Mesenchymal stem cell (in vitro differentiated cells and primary cell): Measurements from ENCODE around the gene SARDH.
A peak's percentile ranks its signal among the peaks of the same experiment; 100 is the strongest.
"Not testable (repeated sequence)": the region's sequence is repeated elsewhere in the genome, so short reads cannot be mapped to it uniquely, and the experiment has no call there.

ENCODE experiments used
- DNase-seq: peaks from one replicate; pipeline ENCODE4 v3.0.0-alpha.2; 2013
- H2AFZ ChIP-seq: one replicate; pipeline ENCODE4 v1.6.1; 2013; ENCODE audit warnings: low read depth, mild to moderate bottlenecking, control low read depth, inconsistent platforms, low read length, moderate library complexity
- H2AK5ac ChIP-seq: 2 replicates; pipeline ENCODE4 v1.6.1; 2013; ENCODE audit warnings: low read length, moderate library complexity, mild to moderate bottlenecking, inconsistent platforms; ENCODE audit not compliant: severe bottlenecking
- H2BK120ac ChIP-seq: one replicate; pipeline ENCODE4 v1.6.1; 2013; ENCODE audit warnings: low read depth, mild to moderate bottlenecking, inconsistent platforms, low read length, moderate library complexity
- H2BK12ac ChIP-seq, 2 experiments: one replicate each; pipeline ENCODE4 v1.6.1; 2013; ENCODE audit warnings: inconsistent platforms in 2 of 2, low read length in 2 of 2, mild to moderate bottlenecking in 2 of 2, moderate library complexity in 2 of 2, control low read depth in 1 of 2
- H2BK15ac ChIP-seq: one replicate; pipeline ENCODE4 v1.6.1; 2013; ENCODE audit warnings: mild to moderate bottlenecking, low read depth, inconsistent platforms; ENCODE audit not compliant: poor library complexity, severe bottlenecking
- H2BK5ac ChIP-seq: 2 replicates; pipeline ENCODE4 v1.6.1; 2013; ENCODE audit warnings: low read depth, mild to moderate bottlenecking, low read length, control low read depth, inconsistent platforms; ENCODE audit not compliant: poor library complexity, severe bottlenecking
- H3K14ac ChIP-seq, 2 experiments: one replicate each; pipeline ENCODE4 v1.6.1; 2013; ENCODE audit warnings: inconsistent platforms in 2 of 2, low read length in 2 of 2, control low read depth in 1 of 2, mild to moderate bottlenecking in 1 of 2, moderate library complexity in 1 of 2
- H3K18ac ChIP-seq, 2 experiments: one replicate each; pipeline ENCODE4 v1.6.1; 2013; ENCODE audit warnings: inconsistent platforms in 2 of 2, low read length in 2 of 2, control low read depth in 1 of 2, low read depth in 1 of 2, mild to moderate bottlenecking in 1 of 2
- H3K23ac ChIP-seq, 2 experiments: one replicate each; pipeline ENCODE4 v1.6.1; 2013; ENCODE audit warnings: inconsistent platforms in 2 of 2, low read length in 2 of 2, mild to moderate bottlenecking in 2 of 2, moderate library complexity in 2 of 2, control low read depth in 1 of 2
- H3K27ac ChIP-seq: 2 replicates; pipeline ENCODE4 v1.5.1; 2013; ENCODE audit warnings: mild to moderate bottlenecking, moderate library complexity, low read length, control low read depth, inconsistent platforms; ENCODE audit not compliant: poor library complexity, severe bottlenecking
- H3K27me3 ChIP-seq, 2 experiments: 2 replicates each; pipeline versions ENCODE4 v1.6.1 to v1.7.0; 2013; ENCODE audit warnings: low read length in 2 of 2, mild to moderate bottlenecking in 2 of 2, moderate library complexity in 2 of 2, control low read depth in 1 of 2, inconsistent platforms in 1 of 2; ENCODE audit not compliant: control insufficient read depth in 1 of 2, insufficient read depth in 1 of 2
- H3K36me3 ChIP-seq, 2 experiments: 2 replicates each; pipeline versions ENCODE4 v1.6.1 to v1.7.0; 2013; ENCODE audit warnings: low read length in 2 of 2, control low read depth in 1 of 2, inconsistent platforms in 1 of 2, low read depth in 1 of 2, mild to moderate bottlenecking in 1 of 2; ENCODE audit not compliant: insufficient read depth in 2 of 2, control insufficient read depth in 1 of 2
- H3K4ac ChIP-seq, 2 experiments: one replicate each; pipeline ENCODE4 v1.6.1; 2013; ENCODE audit warnings: inconsistent platforms in 2 of 2, low read length in 2 of 2, mild to moderate bottlenecking in 2 of 2, moderate library complexity in 2 of 2, control low read depth in 1 of 2, low read depth in 1 of 2
- H3K4me1 ChIP-seq: 2 replicates; pipeline ENCODE4 v1.6.1; 2013; ENCODE audit warnings: low read depth, low read length, control low read depth; ENCODE audit not compliant: control insufficient read depth, insufficient read depth
- H3K4me2 ChIP-seq: 2 replicates; pipeline ENCODE4 v1.6.1; 2013; ENCODE audit warnings: low read length, mild to moderate bottlenecking, inconsistent platforms; ENCODE audit not compliant: poor library complexity, severe bottlenecking
- H3K4me3 ChIP-seq, 2 experiments: 2 replicates each; pipeline versions ENCODE4 v1.5.1 to v1.7.0; 2013; ENCODE audit warnings: low read length in 2 of 2, mild to moderate bottlenecking in 2 of 2, control low read depth in 1 of 2, low read depth in 1 of 2; ENCODE audit not compliant: insufficient read depth in 1 of 2
- H3K79me1 ChIP-seq: replicated peaks from 2 replicates; pipeline ENCODE4 v1.6.1; 2013; ENCODE audit warnings: mild to moderate bottlenecking, control low read depth, low read length, inconsistent platforms; ENCODE audit not compliant: poor library complexity, severe bottlenecking
- H3K9ac ChIP-seq: 2 replicates; pipeline ENCODE4 v1.7.0; 2013; ENCODE audit warnings: mild to moderate bottlenecking, low read length, moderate library complexity
- H3K9me3 ChIP-seq: 2 replicates; pipeline ENCODE4 v1.7.0; 2013; ENCODE audit warnings: mild to moderate bottlenecking, low read length; ENCODE audit not compliant: control insufficient read depth
- H4K8ac ChIP-seq: one replicate; pipeline ENCODE4 v1.6.1; 2013; ENCODE audit warnings: inconsistent platforms, mild to moderate bottlenecking, low read length, moderate library complexity
- H4K91ac ChIP-seq: one replicate; pipeline ENCODE4 v1.6.1; 2013; ENCODE audit warnings: mild to moderate bottlenecking, low read length, inconsistent platforms
- WGBS: methylation state at CpG from one replicate; pipeline ENCODE4 v1.1.7; 2013; ENCODE audit warnings: mixed read lengths; 5-methylcytosine and 5-hydroxymethylcytosine counted together

The SARDH gene

GRCh38 chr9:133767625-133768024 is 29.5 kb upstream of the SARDH start:
- no peak for DNase-seq
- no peaks in the 10 kb centered on the region for H3K27me3 ChIP-seq
- H3K79me1 ChIP-seq, result peaks cover 38% of the 10 kb centered on the region
- H2BK15ac ChIP-seq, result no peak overlapping the region
- no peak overlapping the region for H4K8ac ChIP-seq
- H3K4me3 ChIP-seq, result no peak overlapping the region
- H3K23ac ChIP-seq, result no peak overlapping the region
- no peak overlapping the region for H2BK120ac ChIP-seq
- no peak overlapping the region for H2AK5ac ChIP-seq
- H2BK12ac ChIP-seq, result no peak overlapping the region
- no peak overlapping the region for H2AFZ ChIP-seq
- H3K14ac ChIP-seq, result no peak overlapping the region
- no peak overlapping the region for H3K9ac ChIP-seq
- 100% methylated on average over 1 of the region's 1 CpG for WGBS
- no peak overlapping the region for H4K91ac ChIP-seq
- H3K36me3 ChIP-seq, result peaks cover 48 to 66% of the 10 kb centered on the region in 2 experiments
- H3K4me2 ChIP-seq, result no peak overlapping the region
- peaks cover 11% of the 10 kb centered on the region for H3K9me3 ChIP-seq
- H3K4ac ChIP-seq, result no peak overlapping the region
- no peak overlapping the region for H2BK5ac ChIP-seq
- H3K4me1 ChIP-seq, result peaks cover 10% of the 10 kb centered on the region
- H3K18ac ChIP-seq, result no peak overlapping the region
- no peak overlapping the region for H3K27ac ChIP-seq

GRCh38 chr9:133767008-133767407 is 28.9 kb upstream of the SARDH start:
- H3K4me3 ChIP-seq, result no peak overlapping the region
- H3K9ac ChIP-seq, result no peak overlapping the region
- H4K8ac ChIP-seq, result no peak overlapping the region
- H3K36me3 ChIP-seq, result peaks cover 49 to 64% of the 10 kb centered on the region in 2 experiments
- H2BK120ac ChIP-seq, result no peak overlapping the region
- no CpG with 5 or more reads among the region's 1 CpG for WGBS
- no peaks in the 10 kb centered on the region for H3K27me3 ChIP-seq
- no peak overlapping the region for H2BK15ac ChIP-seq
- no peak overlapping the region for H4K91ac ChIP-seq
- H3K23ac ChIP-seq, result no peak overlapping the region
- DNase-seq, result no peak
- H2BK12ac ChIP-seq, result no peak overlapping the region
- H3K4me1 ChIP-seq, result peaks cover 9% of the 10 kb centered on the region
- peaks cover 11% of the 10 kb centered on the region for H3K9me3 ChIP-seq
- no peak overlapping the region for H3K4ac ChIP-seq
- no peak overlapping the region for H3K27ac ChIP-seq
- no peak overlapping the region for H2AK5ac ChIP-seq
- no peak overlapping the region for H2BK5ac ChIP-seq
- H2AFZ ChIP-seq, result no peak overlapping the region
- H3K18ac ChIP-seq, result no peak overlapping the region
- H3K4me2 ChIP-seq, result no peak overlapping the region
- peaks cover 36% of the 10 kb centered on the region for H3K79me1 ChIP-seq
- H3K14ac ChIP-seq, result no peak overlapping the region

- H2BK12ac ChIP-seq, H3K4me3 ChIP-seq, H2BK5ac ChIP-seq, H3K18ac ChIP-seq, H2BK120ac ChIP-seq, H4K8ac ChIP-seq, H3K23ac ChIP-seq, H2BK15ac ChIP-seq, H3K14ac ChIP-seq, H4K91ac ChIP-seq, H3K4ac ChIP-seq, H3K9ac ChIP-seq, H3K4me1 ChIP-seq, H3K4me2 ChIP-seq, H2AK5ac ChIP-seq, H3K27me3 ChIP-seq, H3K27ac ChIP-seq, H2AFZ ChIP-seq, DNase-seq: not testable (repeated sequence)
- peaks cover 53 to 64% of the 10 kb centered on the region in 2 experiments for H3K36me3 ChIP-seq
- peaks cover 11% of the 10 kb centered on the region for H3K9me3 ChIP-seq
- no CpG with 5 or more reads among the region's 3 CpGs for WGBS
- H3K79me1 ChIP-seq, result peaks cover 35% of the 10 kb centered on the region
These were observed 28.1 kb upstream of the SARDH start for GRCh38 chr9:133766234-133766633.

GRCh38 chr9:133763272-133764183 is 25.4 kb upstream of the SARDH start:
- no peak overlapping the region for H3K4me2 ChIP-seq
- H3K27ac ChIP-seq, result no peak overlapping the region
- no peak overlapping the region for H3K18ac ChIP-seq
- 84% methylated on average over 26 of the region's 26 CpGs for WGBS
- H3K4ac ChIP-seq, result no peak overlapping the region
- no peak overlapping the region for H2AK5ac ChIP-seq
- no peak overlapping the region for H2BK120ac ChIP-seq
- peaks cover 5% of the 10 kb centered on the region for H3K4me1 ChIP-seq
- peaks cover 40 to 61% of the 10 kb centered on the region in 2 experiments for H3K36me3 ChIP-seq
- peak; percentile 30 for DNase-seq
- no peak overlapping the region for H3K4me3 ChIP-seq
- H3K27me3 ChIP-seq, result no peaks in the 10 kb centered on the region
- no peak overlapping the region for H2BK15ac ChIP-seq
- no peak overlapping the region for H4K8ac ChIP-seq
- H3K79me1 ChIP-seq, result peaks cover 27% of the 10 kb centered on the region
- H4K91ac ChIP-seq, result no peak overlapping the region
- H3K9me3 ChIP-seq, result peaks cover 11% of the 10 kb centered on the region
- H3K9ac ChIP-seq, result no peak overlapping the region
- no peak overlapping the region for H2BK12ac ChIP-seq
- no peak overlapping the region for H3K14ac ChIP-seq
- no peak overlapping the region for H3K23ac ChIP-seq
- H2AFZ ChIP-seq, result no peak overlapping the region
- no peak overlapping the region for H2BK5ac ChIP-seq
